Measurements from ENCODE around the gene LGR6. TPM values are rescaled to one million over a fixed set of nuclear protein-coding genes. Genes with fewer than 3 reads are reported as not detected.

The LGR6 gene
- total RNA-seq, 1 donor from 2014 or later: not detected

DNA sequence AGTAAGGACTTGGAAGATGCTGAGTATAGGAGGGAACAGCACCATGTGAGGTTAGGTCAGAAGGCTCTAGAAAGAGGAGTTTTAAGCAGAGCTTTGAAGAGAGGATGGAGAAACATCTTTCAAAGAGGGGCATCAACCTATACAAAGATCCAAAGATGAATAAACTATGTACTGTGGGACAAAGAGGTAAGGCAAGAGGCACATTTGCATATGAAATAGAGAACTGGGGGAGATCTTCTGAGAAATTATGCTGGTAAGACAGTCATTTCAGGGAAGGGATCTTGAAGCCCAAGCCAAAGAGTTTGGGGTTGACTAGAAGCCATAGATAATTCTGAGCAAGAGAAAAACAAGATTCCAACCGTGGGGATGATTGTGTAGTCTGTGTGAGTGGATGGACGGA is 70.0 kb downstream of the LGR6 start:
- peaks cover 9% of the 10 kb centered on the region for H3K27me3 ChIP-seq (ENCODE audit: control insufficient read depth, insufficient read depth, low read length)
- no peak for FAIRE-seq
- DNase-seq (ENCODE audit: low read depth): no peak
- no peak for TF ChIP-seq CTCF (IDR thresholded peaks at IDR 0.05; ENCODE audit: insufficient read depth, low read length, severe bottlenecking)
- no peaks in the 10 kb centered on the region for H3K36me3 ChIP-seq (ENCODE audit: control insufficient read depth, insufficient read depth, low read length)
- no peak overlapping the region for H3K4me3 ChIP-seq (ENCODE audit: low read depth, low read length)

DNA sequence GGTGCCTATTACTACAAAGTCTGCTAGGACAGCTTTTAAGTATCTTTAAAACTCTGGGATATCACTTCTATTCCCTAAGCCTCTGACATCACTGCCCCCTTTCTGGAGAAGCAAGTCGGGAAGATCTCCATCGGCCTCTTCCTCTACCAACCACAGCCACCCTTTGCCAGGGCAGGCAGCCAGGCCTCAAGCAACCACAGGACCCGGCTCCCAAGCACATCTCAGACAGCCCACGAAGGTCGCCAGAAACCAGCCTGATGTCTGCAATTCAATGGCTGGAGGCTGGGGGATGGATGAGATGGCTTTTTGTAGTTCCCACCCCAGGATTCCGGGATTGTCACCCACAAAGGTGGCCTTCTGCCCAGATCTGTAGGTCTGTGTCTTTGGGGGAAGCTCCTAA is 70.7 kb downstream of the LGR6 start:
- Histone ChIP-seq H3K4me3 (ENCODE audit: low read depth, low read length) (no peak overlapping the region), H3K36me3 (ENCODE audit: control insufficient read depth, insufficient read depth, low read length) (no peaks in the 10 kb centered on the region), H3K27me3 (ENCODE audit: control insufficient read depth, insufficient read depth, low read length) (peaks cover 9% of the 10 kb centered on the region)
- FAIRE-seq (no peak), DNase-seq (ENCODE audit: low read depth) (no peak)
- no peak for TF ChIP-seq CTCF (IDR thresholded peaks at IDR 0.05; ENCODE audit: insufficient read depth, low read length, severe bottlenecking)

DNA sequence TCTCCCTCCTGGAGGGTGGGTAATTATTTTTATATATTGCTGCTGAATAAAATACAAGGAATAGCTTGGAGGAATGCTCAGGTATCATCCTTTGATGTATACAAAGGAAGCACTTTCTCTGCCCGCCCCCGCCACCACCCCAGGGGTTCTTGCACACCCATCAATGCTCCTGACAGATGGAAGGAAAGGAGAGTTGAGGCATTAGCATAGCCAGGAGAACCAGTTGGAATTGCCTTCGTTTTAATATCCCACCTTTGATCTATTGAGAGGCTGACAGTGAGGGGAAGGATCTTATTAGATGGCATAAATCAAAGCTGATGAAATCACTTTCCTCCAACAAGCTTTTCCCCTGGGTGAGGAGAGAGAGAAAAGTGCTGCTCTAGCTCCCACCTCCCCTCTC is 71.1 kb downstream of the LGR6 start:
- no peak for DNase-seq (ENCODE audit: low read depth)
- Histone ChIP-seq H3K27me3 (ENCODE audit: control insufficient read depth, insufficient read depth, low read length) (peaks cover 10% of the 10 kb centered on the region), H3K36me3 (ENCODE audit: control insufficient read depth, insufficient read depth, low read length) (no peaks in the 10 kb centered on the region), H3K4me3 (ENCODE audit: low read depth, low read length) (no peak overlapping the region)
- FAIRE-seq: no peak
- no peak for TF ChIP-seq CTCF (IDR thresholded peaks at IDR 0.05; ENCODE audit: insufficient read depth, low read length, severe bottlenecking)

- H3K36me3 ChIP-seq (ENCODE audit: control insufficient read depth, insufficient read depth, low read length): no peaks in the 10 kb centered on the region
- no peak overlapping the region for H3K4me3 ChIP-seq (ENCODE audit: low read depth, low read length)
- peaks cover 9% of the 10 kb centered on the region for H3K27me3 ChIP-seq (ENCODE audit: control insufficient read depth, insufficient read depth, low read length)
- no peak for FAIRE-seq
- DNase-seq (ENCODE audit: low read depth): no peak
- TF ChIP-seq CTCF (IDR thresholded peaks at IDR 0.05; ENCODE audit: insufficient read depth, low read length, severe bottlenecking): no peak
Measured at GRCh38 chr1:202266061-202266765, 72.6 kb downstream of the LGR6 start.

GRCh38 chr1:202268032-202268431 is 74.4 kb downstream of the LGR6 start:
- FAIRE-seq: no peak
- H3K36me3 ChIP-seq (ENCODE audit: control insufficient read depth, insufficient read depth, low read length): no peaks in the 10 kb centered on the region

More at GRCh38 chr1:202268032-202268431, 74.4 kb downstream of the LGR6 start:
- no peak for DNase-seq (ENCODE audit: low read depth)
- TF ChIP-seq CTCF (IDR thresholded peaks at IDR 0.05; ENCODE audit: insufficient read depth, low read length, severe bottlenecking): no peak
- H3K4me3 ChIP-seq (ENCODE audit: low read depth, low read length): no peak overlapping the region
- H3K27me3 ChIP-seq (ENCODE audit: control insufficient read depth, insufficient read depth, low read length): peaks cover 9% of the 10 kb centered on the region

Data from bronchial epithelial cell (primary cell).